GM23338 (cell line): ENCODE data around the gene CD300LB. TPM values are rescaled to one million over a fixed set of nuclear protein-coding genes. Genes with fewer than 3 reads are reported as not detected.

ENCODE experiments used
- ATAC-seq: fragments of 200-7000 bp; cut with Tn5 transposase; 3 replicates; pipeline ENCODE4 v1.9.1; 2020
- DNase-seq: peaks from one replicate; pipeline ENCODE4 v3.0.0-alpha.2; 2015; ENCODE audit warnings: low spot score
- H2AFZ ChIP-seq: fragments of 200-600 bp; sonication (generic); 2 replicates; pipeline ENCODE4 v1.8.0; 2016; ENCODE audit warnings: antibody characterized with exemption, mild to moderate bottlenecking, moderate library complexity
- H3F3A ChIP-seq: fragments of 200-600 bp; sonication (generic); replicated peaks from 2 replicates; pipeline ENCODE4 v1.8.0; 2017; ENCODE audit warnings: antibody characterized with exemption, mixed run types, low read depth
- H3K27ac ChIP-seq: fragments of 200-600 bp; sonication (generic); 2 replicates; pipeline ENCODE4 v1.6.1; 2016; ENCODE audit warnings: low read depth
- H3K27me3 ChIP-seq: fragments of 200-600 bp; sonication (generic); 2 replicates; pipeline ENCODE4 v1.8.0; 2016; ENCODE audit warnings: mild to moderate bottlenecking, mixed run types, moderate library complexity; ENCODE audit not compliant: insufficient read depth
- H3K36me3 ChIP-seq: fragments of 200-600 bp; sonication (generic); 2 replicates; pipeline ENCODE4 v1.8.0; 2016; ENCODE audit warnings: mild to moderate bottlenecking; ENCODE audit not compliant: insufficient read depth
- H3K4me1 ChIP-seq: fragments of 200-600 bp; sonication (generic); 2 replicates; pipeline ENCODE4 v1.8.0; 2016; ENCODE audit warnings: mild to moderate bottlenecking, moderate library complexity; ENCODE audit not compliant: insufficient read depth
- H3K4me2 ChIP-seq: fragments of 200-600 bp; sonication (generic); 2 replicates; pipeline ENCODE4 v1.7.1; 2017; ENCODE audit warnings: mixed run types
- H3K4me3 ChIP-seq: fragments of 200-600 bp; sonication (generic); 2 replicates; pipeline ENCODE4 v1.6.1; 2016; ENCODE audit warnings: mixed run types
- H3K79me2 ChIP-seq: fragments of 200-600 bp; sonication (generic); replicated peaks from 2 replicates; pipeline ENCODE4 v1.8.0; 2017; ENCODE audit warnings: mild to moderate bottlenecking; ENCODE audit not compliant: insufficient read depth
- H3K9me2 ChIP-seq: fragments of 200-600 bp; sonication (generic); 2 replicates; pipeline ENCODE4 v1.8.0; 2017; ENCODE audit not compliant: insufficient read depth
- H4K20me1 ChIP-seq: fragments of 200-600 bp; sonication (generic); replicated peaks from 2 replicates; pipeline ENCODE4 v1.8.0; 2017; ENCODE audit warnings: mild to moderate bottlenecking; ENCODE audit not compliant: insufficient read depth
- H3K27ac Mint-ChIP-seq: 2 replicates; pipeline ENCODE4 v1.8.0; 2020; ENCODE audit warnings: inconsistent platforms, mild to moderate bottlenecking, moderate library complexity, mixed read lengths
- H3K27me3 Mint-ChIP-seq: 3 replicates; pipeline ENCODE4 v1.8.0; 2022; ENCODE audit warnings: low read depth, mild to moderate bottlenecking, moderate library complexity, mixed read lengths, inconsistent platforms; ENCODE audit not compliant: insufficient read depth, poor library complexity
- H3K36me3 Mint-ChIP-seq: 3 replicates; pipeline ENCODE4 v1.8.0; 2021; ENCODE audit warnings: low read depth, mild to moderate bottlenecking, inconsistent platforms, moderate library complexity, mixed read lengths
- H3K4me1 Mint-ChIP-seq: 3 replicates; pipeline ENCODE4 v1.8.0; 2020; ENCODE audit warnings: mild to moderate bottlenecking, inconsistent platforms, mixed read lengths
- H3K4me3 Mint-ChIP-seq: 3 replicates; pipeline ENCODE4 v1.8.0; 2021; ENCODE audit warnings: moderate library complexity, mild to moderate bottlenecking, inconsistent platforms, mixed read lengths
- H3K9me3 Mint-ChIP-seq: 3 replicates; pipeline ENCODE4 v1.8.0; 2020; ENCODE audit warnings: moderate library complexity, mild to moderate bottlenecking, inconsistent platforms, mixed read lengths
- CREB1 ChIP-seq: fragments of 250-450 bp; sonication (Bioruptor Pico); IDR thresholded peaks from 2 replicates; pipeline ENCODE4 v1.5.0; 2020; ENCODE audit warnings: low read depth, mild to moderate bottlenecking, moderate library complexity
- CTCF ChIP-seq, 2 experiments: fragments of 200-600 bp in 1 of 2; sonication (generic) in 1 of 2; conservative IDR thresholded peaks; 2 replicates each; pipeline versions ENCODE4 v1.5.1 to v1.6.1; 2016 to 2017; ENCODE audit warnings: antibody characterized with exemption in 2 of 2, low read depth in 2 of 2, mild to moderate bottlenecking in 2 of 2, moderate library complexity in 1 of 2
- ETS1 ChIP-seq: IDR thresholded peaks from 2 replicates; pipeline ENCODE4 v1.6.1; 2016; ENCODE audit warnings: antibody characterized with exemption
- EZH2 ChIP-seq: fragments of 200-600 bp; sonication (generic); IDR thresholded peaks from one replicate; pipeline ENCODE4 v1.8.0; 2017; ENCODE audit warnings: antibody characterized with exemption, mild to moderate bottlenecking, low read depth; ENCODE audit not compliant: unreplicated experiment
- EZH2phosphoT487 ChIP-seq: fragments of 200-600 bp; sonication (generic); IDR thresholded peaks from one replicate; pipeline ENCODE4 v1.8.1; 2018; ENCODE audit warnings: antibody characterized with exemption; ENCODE audit not compliant: unreplicated experiment
- JUNB ChIP-seq: IDR thresholded peaks from one replicate; pipeline ENCODE4 v1.6.1; 2016; ENCODE audit warnings: antibody characterized with exemption; ENCODE audit not compliant: unreplicated experiment
- NANOG ChIP-seq: IDR thresholded peaks from 2 replicates; pipeline ENCODE4 v1.6.1; 2016; ENCODE audit warnings: antibody characterized with exemption, borderline replicate concordance
- POLR2AphosphoS5 ChIP-seq: IDR thresholded peaks from 2 replicates; pipeline ENCODE4 v1.6.1; 2016; ENCODE audit warnings: antibody characterized with exemption, low read depth
- REST ChIP-seq: IDR thresholded peaks from one replicate; pipeline ENCODE4 v1.6.1; 2018; ENCODE audit warnings: antibody characterized with exemption; ENCODE audit not compliant: unreplicated experiment
- STAT1 ChIP-seq: IDR thresholded peaks from one replicate; pipeline ENCODE4 v1.6.1; 2016; ENCODE audit warnings: antibody characterized with exemption; ENCODE audit not compliant: unreplicated experiment
- ZNF114 ChIP-seq: fragments of 250-450 bp; sonication (Bioruptor Pico); IDR thresholded peaks from 2 replicates; pipeline ENCODE4 v1.5.0; 2020; ENCODE audit warnings: mild to moderate bottlenecking, moderate library complexity
- ZNF331 ChIP-seq: fragments of 250-450 bp; sonication (Bioruptor Pico); IDR thresholded peaks from 2 replicates; pipeline ENCODE4 v1.5.0; 2020; ENCODE audit warnings: low read depth, mild to moderate bottlenecking, moderate library complexity
- ZNF462 ChIP-seq: fragments of 250-450 bp; sonication (Bioruptor Pico); IDR thresholded peaks from 2 replicates; pipeline ENCODE4 v1.5.0; 2020; ENCODE audit warnings: mild to moderate bottlenecking, moderate library complexity
- polyA plus RNA-seq: library from polyadenylated mRNA; unstranded; fragments of >200 nt; fragmentation: Nextera tagmentation; extraction: Ambion mirVana; gene quantifications from 2 replicates; pipeline ENCODE4 v1.2.1, GENCODE V29; 2016
- total RNA-seq: library from RNA; depleted of rRNA; stranded (reverse); fragments of >200 nt; shearing (Covaris generic); gene quantifications from 2 replicates; pipeline ENCODE4 v1.2.3, GENCODE V29; 2014

Gene CD300LB
- total and polyA plus RNA-seq, 2 experiments from 2014 or later: not detected

- Mint-ChIP-seq H3K9me3 (peaks cover 3% of the 10 kb centered on the region; the same call in 1 of the 3 replicates), H3K27me3 (no peaks in the 10 kb centered on the region), H3K4me1 (no peaks in the 10 kb centered on the region), H3K4me3 (no peak overlapping the region), H3K27ac (no peak overlapping the region), H3K36me3 (no peaks in the 10 kb centered on the region)
- H3K27ac ChIP-seq: no peak overlapping the region
- 0 out of 2 replicates have a peak, but pooled peaks cover 2% of the 10 kb centered on the region for H3K27me3 ChIP-seq
- H3K9me2 ChIP-seq: peaks cover 4% of the 10 kb centered on the region; the same call in 1 of the 2 replicates
- no peaks in the 10 kb centered on the region for H3K79me2 ChIP-seq
- H2AFZ ChIP-seq: no peak overlapping the region
- H3K4me1 ChIP-seq: no peaks in the 10 kb centered on the region
- no peak overlapping the region for H3K4me2 ChIP-seq
- ATAC-seq (no peak), DNase-seq (no peak)
- TF ChIP-seq ZNF331 (CRISPR knock-in tag) (no peak), CTCF (conservative IDR thresholded peaks at IDR 0.05; ENCODE audit: low read depth in 2 of 2) (no peak), POLR2AphosphoS5 (no peak), ZNF114 (CRISPR knock-in tag) (no peak), STAT1 (no peak), JUNB (no peak), REST (no peak), ETS1 (no peak), NANOG (no peak), ZNF462 (CRISPR knock-in tag) (no peak), EZH2phosphoT487 (no peak), CREB1 (no peak), EZH2 (no peak)
- H3K4me3 ChIP-seq: no peak overlapping the region
- no peaks in the 10 kb centered on the region for H3F3A ChIP-seq
- H4K20me1 ChIP-seq: no peaks in the 10 kb centered on the region
- no peaks in the 10 kb centered on the region for H3K36me3 ChIP-seq
These were observed 23.1 kb downstream of the CD300LB start for GRCh38 chr17:74508156-74508555.
